ENCODE measurements around the gene TMEM240. TPM values are rescaled to one million over a fixed set of nuclear protein-coding genes. Genes with fewer than 3 reads are reported as not detected.

The TMEM240 gene
- total RNA-seq, 1 experiment from 2014 or later = 8.0 TPM

- no peak for TF ChIP-seq KAT7 (CRISPR knock-in tag; IDR thresholded peaks at IDR 0.05; ENCODE audit: borderline replicate concordance)
- no peak for TF ChIP-seq NFE2L1 (CRISPR knock-in tag; IDR thresholded peaks at IDR 0.05)
- peak; percentile 58; the same call in 1 of the 2 replicates for TF ChIP-seq ZBTB21 (CRISPR knock-in tag; IDR thresholded peaks at IDR 0.05; ENCODE audit: borderline replicate concordance)
- TF ChIP-seq ZNF121 (CRISPR knock-in tag; IDR thresholded peaks at IDR 0.05) = no peak
- TF ChIP-seq CDX4 (CRISPR knock-in tag; IDR thresholded peaks at IDR 0.05; ENCODE audit: borderline replicate concordance) = no peak
- no peak for TF ChIP-seq FOXK1 (CRISPR knock-in tag; IDR thresholded peaks at IDR 0.05)
- no peak for TF ChIP-seq OVOL2 (CRISPR knock-in tag; IDR thresholded peaks at IDR 0.05; ENCODE audit: borderline replicate concordance)
- no peak for TF ChIP-seq ETV6 (CRISPR knock-in tag; IDR thresholded peaks at IDR 0.05)
- TF ChIP-seq EMX1 (CRISPR knock-in tag; IDR thresholded peaks at IDR 0.05) = no peak
- no peak for TF ChIP-seq ZNF396 (CRISPR knock-in tag; IDR thresholded peaks at IDR 0.05; ENCODE audit: borderline replicate concordance)
- no peak for TF ChIP-seq ZNF263 (CRISPR knock-in tag; IDR thresholded peaks at IDR 0.05; ENCODE audit: low read depth)
- TF ChIP-seq TEAD1 (CRISPR knock-in tag; IDR thresholded peaks at IDR 0.05) = peak; percentile 14; the same call in 1 of the 2 replicates
- TF ChIP-seq ZMAT4 (CRISPR knock-in tag; IDR thresholded peaks at IDR 0.05) = no peak
- no peak for TF ChIP-seq GRHL2 (CRISPR knock-in tag; IDR thresholded peaks at IDR 0.05; ENCODE audit: insufficient replicate concordance, severe bottlenecking)
- TF ChIP-seq MAX (CRISPR knock-in tag; IDR thresholded peaks at IDR 0.05) = peak; percentile 72
- TF ChIP-seq TEAD4 (CRISPR knock-in tag; IDR thresholded peaks at IDR 0.05) = peak; percentile 16; the same call in 1 of the 2 replicates
- TF ChIP-seq ATF6 (CRISPR knock-in tag; IDR thresholded peaks at IDR 0.05) = no peak
- no peak for TF ChIP-seq ERG (CRISPR knock-in tag; IDR thresholded peaks at IDR 0.05)
- TF ChIP-seq ZNF425 (CRISPR knock-in tag; conservative IDR thresholded peaks at IDR 0.05) = no peak
- no peak for TF ChIP-seq ZBTB43 (CRISPR knock-in tag; IDR thresholded peaks at IDR 0.05)
- TF ChIP-seq E2F5 (CRISPR knock-in tag; IDR thresholded peaks at IDR 0.05) = 0 out of 2 replicates have a peak, but pooled peaks have one; percentile 46
- no peak; the same call in 1 of the 2 replicates for TF ChIP-seq ZNF317 (CRISPR knock-in tag; IDR thresholded peaks at IDR 0.05; ENCODE audit: borderline replicate concordance, low read depth)
- peak; percentile 35; the same call in 1 of the 2 replicates for TF ChIP-seq ARID4B (CRISPR knock-in tag; IDR thresholded peaks at IDR 0.05; ENCODE audit: borderline replicate concordance)
- 0 out of 2 replicates have a peak, but pooled peaks have one; percentile 66 for TF ChIP-seq TP53 (CRISPR knock-in tag; IDR thresholded peaks at IDR 0.05)
These were observed 33.7 kb upstream of the TMEM240 start (continued) for GRCh38 chr1:1573843-1574720.
